CD4-positive, alpha-beta T cell treated with Interleukin-4 for 4 hours (primary cell): ENCODE data around the gene DLGAP1.

Experiments
- DNase-seq: peaks from one replicate; pipeline ENCODE4 v3.0.0-alpha.2; 2020

DLGAP1 gene

GRCh38 chr18:3879836-3880120 lies 575.3 kb downstream of the DLGAP1 start:
- no peak for DNase-seq

GRCh38 chr18:3879114-3879835 lies 575.8 kb downstream of the DLGAP1 start:
- no peak for DNase-seq

- DNase-seq, result no peak
Observed at GRCh38 chr18:3878401-3878800, 576.7 kb downstream of the DLGAP1 start.

GRCh38 chr18:3877678-3878077 lies 577.4 kb downstream of the DLGAP1 start:
- no peak for DNase-seq

GRCh38 chr18:3875961-3876360 lies 579.1 kb downstream of the DLGAP1 start:
- no peak for DNase-seq

- DNase-seq, result no peak
Observed at GRCh38 chr18:3875376-3875775, 579.7 kb downstream of the DLGAP1 start.

GRCh38 chr18:3874581-3874980 lies 580.5 kb downstream of the DLGAP1 start:
- no peak for DNase-seq

- no peak for DNase-seq
Observed at GRCh38 chr18:3874125-3874524, 581.0 kb downstream of the DLGAP1 start.

GRCh38 chr18:3873698-3874097 lies 581.4 kb downstream of the DLGAP1 start:
- no peak for DNase-seq

GRCh38 chr18:3873211-3873610 lies 581.9 kb downstream of the DLGAP1 start:
- DNase-seq, result no peak

- DNase-seq, result no peak
Observed at GRCh38 chr18:3872641-3873040, 582.5 kb downstream of the DLGAP1 start.

- no peak for DNase-seq
Observed at GRCh38 chr18:3871687-3872086, 583.4 kb downstream of the DLGAP1 start.

GRCh38 chr18:3870914-3871313 lies 584.2 kb downstream of the DLGAP1 start:
- DNase-seq, result no peak

- DNase-seq, result no peak
Observed at GRCh38 chr18:3869848-3870247, 585.3 kb downstream of the DLGAP1 start.

- no peak for DNase-seq
Observed at GRCh38 chr18:3867864-3868311, 587.2 kb downstream of the DLGAP1 start.

GRCh38 chr18:3867236-3867635 lies 587.9 kb downstream of the DLGAP1 start:
- no peak for DNase-seq

GRCh38 chr18:3864669-3865298 lies 590.3 kb downstream of the DLGAP1 start:
- no peak for DNase-seq

- DNase-seq, result no peak
Observed at GRCh38 chr18:3863593-3863992, 591.5 kb downstream of the DLGAP1 start.

- DNase-seq, result no peak
Observed at GRCh38 chr18:3863006-3863405, 592.1 kb downstream of the DLGAP1 start.

GRCh38 chr18:3861495-3861894 lies 593.6 kb downstream of the DLGAP1 start:
- no peak for DNase-seq

- no peak for DNase-seq
Observed at GRCh38 chr18:3857544-3857943, 597.6 kb downstream of the DLGAP1 start.

- no peak for DNase-seq
Observed at GRCh38 chr18:3855966-3856365, 599.1 kb downstream of the DLGAP1 start.

GRCh38 chr18:3852321-3852720 lies 602.8 kb downstream of the DLGAP1 start:
- no peak for DNase-seq

GRCh38 chr18:3851159-3851558 lies 603.9 kb downstream of the DLGAP1 start:
- DNase-seq, result no peak

- DNase-seq, result no peak
Observed at GRCh38 chr18:3848316-3848715, 606.8 kb downstream of the DLGAP1 start.
